Endometrium (tissue), 2 donors: ENCODE results near the gene GUCY2C.
"Not testable (repeated sequence)": the region's sequence is repeated elsewhere in the genome, so short reads cannot be mapped to it uniquely, and the experiment has no call there.

ENCODE experiments used
- FAIRE-seq: peaks from 2 replicates; lab custom pipeline; 2012; peaks lifted over from hg19 to GRCh38; lab: Jason Lieb, UNC
- donor health status: control.
- donor health status: control.

GUCY2C gene

GRCh38 chr12:14696265-14696741 lies at the start of gene GUCY2C:
Gene GUCY2C, minus strand, starts transcription at chr12:14696599. Its CDS starts 151 bp downstream, at chr12:14696448.
- FAIRE-seq: no peak

GRCh38 chr12:14743061-14743460 lies 46.7 kb upstream of the GUCY2C start:
- FAIRE-seq: no peak

- FAIRE-seq: no peak
Observed at GRCh38 chr12:14741942-14742341, 45.5 kb upstream of the GUCY2C start.

GRCh38 chr12:14741153-14741552 lies 44.8 kb upstream of the GUCY2C start:
- FAIRE-seq: no peak

GRCh38 chr12:14736441-14736840 lies 40.0 kb upstream of the GUCY2C start:
- not testable (repeated sequence) for FAIRE-seq

- FAIRE-seq: no peak
Observed at GRCh38 chr12:14731821-14732220, 35.4 kb upstream of the GUCY2C start.

- peak; percentile 69 for FAIRE-seq
Observed at GRCh38 chr12:14729586-14729985, 33.2 kb upstream of the GUCY2C start.

GRCh38 chr12:14723763-14724162 lies 27.4 kb upstream of the GUCY2C start:
- no peak for FAIRE-seq

GRCh38 chr12:14716848-14717444 lies 20.5 kb upstream of the GUCY2C start:
- FAIRE-seq: no peak

GRCh38 chr12:14714437-14714836 lies 18.0 kb upstream of the GUCY2C start:
- FAIRE-seq: no peak

- FAIRE-seq: no peak
Observed at GRCh38 chr12:14710632-14711320, 14.4 kb upstream of the GUCY2C start.

GRCh38 chr12:14701809-14702568 lies 5.6 kb upstream of the GUCY2C start:
- no peak for FAIRE-seq

GRCh38 chr12:14700935-14701334 lies 4.5 kb upstream of the GUCY2C start:
- no peak for FAIRE-seq

GRCh38 chr12:14699923-14700322 lies 3.5 kb upstream of the GUCY2C start:
- FAIRE-seq: no peak

GRCh38 chr12:14698555-14698954 lies 2.2 kb upstream of the GUCY2C start:
- FAIRE-seq: no peak

GRCh38 chr12:14695715-14696141 lies 671 bp downstream of the GUCY2C start:
- FAIRE-seq: no peak

- FAIRE-seq: no peak
Observed at GRCh38 chr12:14694970-14695369, 1.4 kb downstream of the GUCY2C start.

- no peak for FAIRE-seq
Observed at GRCh38 chr12:14694145-14694714, 2.2 kb downstream of the GUCY2C start.

GRCh38 chr12:14693116-14693515 lies 3.3 kb downstream of the GUCY2C start:
- FAIRE-seq: no peak

- FAIRE-seq: no peak
Observed at GRCh38 chr12:14691560-14691959, 4.8 kb downstream of the GUCY2C start.

- FAIRE-seq: peak; percentile 50
Observed at GRCh38 chr12:14689996-14690395, 6.4 kb downstream of the GUCY2C start.

- no peak for FAIRE-seq
Observed at GRCh38 chr12:14689144-14689543, 7.3 kb downstream of the GUCY2C start.

GRCh38 chr12:14682231-14682630 lies 14.2 kb downstream of the GUCY2C start:
- FAIRE-seq: not testable (repeated sequence)
